ENCODE data around the gene FABP1.

FABP1 gene

DNA sequence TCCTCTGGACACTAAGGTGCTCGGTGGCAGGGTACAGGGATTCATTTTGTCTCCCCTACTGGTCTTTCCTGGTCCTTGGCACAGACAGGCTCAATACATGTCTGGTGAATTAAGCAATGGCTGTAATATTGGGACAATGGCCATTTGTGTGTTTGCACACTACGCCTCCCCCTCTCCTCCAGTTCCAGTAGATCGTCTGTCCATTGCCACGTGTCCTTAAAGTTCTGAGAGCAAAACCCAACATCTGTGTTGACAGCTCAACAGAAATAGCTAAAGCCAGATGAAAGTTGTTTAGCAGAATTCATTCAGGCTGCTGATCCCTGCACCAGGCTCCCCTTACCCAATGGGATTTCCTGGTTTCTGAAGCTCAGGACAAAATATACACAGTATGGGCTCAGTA, 9.0 kb upstream of the FABP1 start:
- DNase-seq = no peak

GRCh38 chr2:88133875-88134274, 6.0 kb upstream of the FABP1 start:
- no peak for DNase-seq

DNA sequence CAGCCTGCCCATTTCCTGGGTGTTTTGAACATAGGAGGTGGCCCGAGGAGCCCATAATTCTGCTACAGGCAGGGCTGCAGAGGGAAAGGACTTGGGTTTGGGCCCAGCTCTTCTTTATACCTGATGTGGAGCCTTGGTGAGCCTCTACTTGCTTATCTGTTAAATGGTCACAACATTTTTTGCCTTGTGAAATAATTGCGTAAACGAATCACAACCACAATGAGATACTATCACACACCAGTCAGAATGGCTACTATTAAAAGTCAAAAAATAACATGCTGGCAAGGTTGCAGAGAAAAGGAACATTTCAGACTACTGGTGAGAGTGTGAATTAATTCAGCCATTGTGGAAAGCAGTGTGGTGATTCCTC, 4.1 kb upstream of the FABP1 start:
- DNase-seq = no peak

DNA sequence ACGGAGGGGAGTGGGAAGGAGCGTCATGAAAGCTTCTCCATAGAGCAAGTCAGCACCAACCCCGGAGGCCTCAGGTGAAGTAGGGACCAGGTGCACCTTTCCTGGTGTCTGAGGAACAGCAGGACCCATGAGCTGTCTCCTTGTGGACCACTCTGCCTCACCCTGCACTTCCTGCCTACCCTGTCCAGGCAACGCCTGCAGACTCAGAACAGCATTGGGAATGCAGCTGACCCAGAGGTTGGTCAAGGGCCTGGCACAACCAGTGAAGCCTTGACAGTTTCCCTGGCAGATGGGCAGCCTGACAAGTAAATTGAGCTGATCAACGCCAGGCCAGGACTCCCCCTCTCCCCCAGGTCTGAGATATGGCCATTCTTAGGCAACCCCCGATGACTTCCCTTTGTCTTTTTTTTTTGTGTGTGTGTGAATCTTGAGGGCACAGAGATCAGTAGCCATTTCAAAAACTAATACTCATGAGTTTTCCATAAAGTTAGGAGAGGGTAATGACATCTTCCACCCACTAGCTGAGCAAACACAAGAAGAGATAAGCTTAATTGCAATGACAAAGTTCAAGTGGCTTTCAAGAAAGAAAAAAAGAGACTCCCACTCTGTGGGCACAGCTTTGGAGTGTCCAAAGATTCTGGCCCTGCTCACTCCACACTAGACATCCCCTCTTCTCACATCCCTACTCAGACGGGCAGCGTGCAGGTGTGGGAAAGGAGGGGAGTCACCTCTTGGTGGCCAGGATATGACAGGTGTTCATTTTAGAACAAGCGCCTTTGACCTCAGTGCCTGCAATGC, 3.5 kb upstream of the FABP1 start:
- no peak for DNase-seq

- DNase-seq = no peak
These were observed 1.6 kb upstream of the FABP1 start for GRCh38 chr2:88129313-88129959.

- DNase-seq = no peak
These were observed 921 bp upstream of the FABP1 start for GRCh38 chr2:88128654-88129312.

DNA sequence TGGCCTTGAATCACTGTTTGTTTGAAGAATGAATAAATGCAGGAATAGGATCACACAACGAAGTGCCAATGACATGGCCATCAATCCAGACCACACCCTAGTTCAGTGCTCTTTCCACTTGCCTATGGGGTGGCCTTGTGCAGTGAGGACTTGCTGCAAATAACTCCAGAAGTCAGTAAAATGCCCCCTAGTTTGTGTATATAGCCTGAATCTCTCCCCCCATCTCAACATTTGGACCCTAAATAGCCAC, 299 bp downstream of the FABP1 start:
- no peak for DNase-seq

DNA sequence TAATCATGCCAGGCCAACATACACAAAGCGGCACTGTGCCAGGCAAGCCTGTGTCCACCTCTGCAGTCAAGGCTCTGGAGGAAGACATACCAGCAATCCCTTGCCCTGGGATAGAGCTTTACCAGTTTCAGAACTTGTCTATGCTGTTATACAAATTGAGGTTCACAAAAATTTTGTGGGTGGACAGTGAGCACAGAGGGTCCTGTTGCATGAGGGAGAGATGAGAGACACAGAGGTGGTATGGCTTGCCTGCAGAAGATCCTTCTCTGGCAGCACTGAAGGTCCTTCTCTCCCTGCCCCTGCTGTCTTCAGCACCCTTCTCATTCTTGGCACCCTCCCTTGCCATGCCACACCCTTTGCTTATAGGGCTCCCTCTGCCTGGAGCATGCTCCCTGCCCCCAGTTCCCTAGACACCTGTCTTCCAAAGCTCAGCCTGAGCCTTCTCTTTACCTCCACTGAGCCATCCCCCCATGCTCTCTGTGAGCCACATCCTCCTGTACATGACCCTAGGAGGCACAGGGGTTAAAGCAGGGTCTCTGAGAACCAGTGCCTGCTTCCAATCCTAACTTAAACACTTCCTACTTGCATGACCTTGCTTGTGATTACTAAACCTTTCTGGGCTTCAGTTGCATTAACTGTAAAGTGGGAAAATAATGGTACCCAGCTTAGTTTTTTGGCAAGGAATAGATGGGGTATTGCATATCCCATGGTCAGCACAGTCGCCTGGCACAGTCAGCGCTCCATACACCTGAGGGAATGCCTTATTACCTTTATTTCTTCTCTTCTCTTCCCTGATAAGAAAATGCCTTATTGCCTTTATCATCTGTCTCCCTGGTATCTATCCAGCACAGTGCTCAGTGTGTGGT, 857 bp downstream of the FABP1 start:
- DNase-seq = no peak

GRCh38 chr2:88125924-88126771, 1.7 kb downstream of the FABP1 start:
- no peak for DNase-seq

- no peak for DNase-seq
These were observed 2.4 kb downstream of the FABP1 start for GRCh38 chr2:88125344-88125923.

GRCh38 chr2:88123975-88124917, 3.6 kb downstream of the FABP1 start:
- no peak for DNase-seq

- no peak for DNase-seq
These were observed 4.5 kb downstream of the FABP1 start for GRCh38 chr2:88123164-88123974.

GRCh38 chr2:88122141-88122884, 5.5 kb downstream of the FABP1 start:
- no peak for DNase-seq

DNA sequence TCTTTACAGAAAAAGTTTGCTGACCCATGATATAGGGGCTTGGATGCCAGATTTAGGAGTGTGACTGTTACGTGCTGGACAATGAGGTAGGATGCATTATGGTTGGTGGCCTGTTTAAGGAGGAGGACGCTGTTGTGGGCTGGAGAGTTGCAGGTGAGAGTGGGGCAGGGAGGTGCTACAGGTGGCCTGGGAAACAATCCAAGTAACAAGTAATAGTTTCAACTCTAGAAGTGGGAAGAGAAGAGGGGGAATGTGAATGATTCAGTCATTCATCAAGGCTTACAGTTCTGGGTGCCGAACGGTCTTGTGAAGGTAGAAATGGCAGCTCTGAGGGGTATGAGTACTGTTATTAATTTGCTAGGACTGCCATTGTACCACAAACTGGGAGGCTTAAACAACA, 6.2 kb downstream of the FABP1 start:
- DNase-seq = no peak

- DNase-seq = no peak
These were observed 9.9 kb downstream of the FABP1 start for GRCh38 chr2:88117973-88118372.

DNA sequence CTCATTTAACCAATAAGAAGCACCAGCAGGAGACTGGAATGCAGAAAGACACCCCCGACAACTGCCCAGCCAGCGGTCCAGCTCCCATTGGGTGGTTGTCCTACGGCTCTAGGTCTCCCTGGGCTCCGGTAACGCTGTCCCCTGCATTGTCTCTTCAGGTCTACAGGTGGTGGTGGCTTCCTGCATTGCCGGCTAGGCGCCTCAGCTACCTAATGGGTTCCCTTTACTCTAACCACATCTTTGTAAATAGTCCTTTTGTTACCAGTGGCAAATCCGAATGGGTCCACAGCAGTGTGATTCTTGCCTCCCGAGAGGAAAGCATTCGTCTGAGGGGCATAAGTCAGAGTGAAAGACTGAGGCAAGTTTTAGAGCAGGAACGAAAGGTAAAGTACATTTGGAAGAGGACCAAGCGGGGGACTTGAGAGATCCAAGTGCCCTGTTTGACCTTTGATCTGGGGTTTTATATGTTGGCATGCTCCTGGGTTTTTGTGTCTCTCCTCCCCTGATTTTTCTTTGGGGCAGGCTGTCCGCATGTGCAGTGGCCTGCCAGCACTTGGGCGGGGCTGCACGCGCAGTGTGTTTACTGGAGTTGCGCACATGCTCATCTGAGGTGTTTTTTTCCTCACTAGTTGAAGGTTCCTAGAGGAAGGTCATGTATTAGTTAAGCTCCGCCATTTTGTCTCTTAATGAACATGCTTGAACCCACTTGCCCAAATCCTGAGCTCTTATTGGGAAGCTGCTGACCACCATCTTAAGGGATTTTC, 11.0 kb downstream of the FABP1 start:
- DNase-seq = no peak

DNA sequence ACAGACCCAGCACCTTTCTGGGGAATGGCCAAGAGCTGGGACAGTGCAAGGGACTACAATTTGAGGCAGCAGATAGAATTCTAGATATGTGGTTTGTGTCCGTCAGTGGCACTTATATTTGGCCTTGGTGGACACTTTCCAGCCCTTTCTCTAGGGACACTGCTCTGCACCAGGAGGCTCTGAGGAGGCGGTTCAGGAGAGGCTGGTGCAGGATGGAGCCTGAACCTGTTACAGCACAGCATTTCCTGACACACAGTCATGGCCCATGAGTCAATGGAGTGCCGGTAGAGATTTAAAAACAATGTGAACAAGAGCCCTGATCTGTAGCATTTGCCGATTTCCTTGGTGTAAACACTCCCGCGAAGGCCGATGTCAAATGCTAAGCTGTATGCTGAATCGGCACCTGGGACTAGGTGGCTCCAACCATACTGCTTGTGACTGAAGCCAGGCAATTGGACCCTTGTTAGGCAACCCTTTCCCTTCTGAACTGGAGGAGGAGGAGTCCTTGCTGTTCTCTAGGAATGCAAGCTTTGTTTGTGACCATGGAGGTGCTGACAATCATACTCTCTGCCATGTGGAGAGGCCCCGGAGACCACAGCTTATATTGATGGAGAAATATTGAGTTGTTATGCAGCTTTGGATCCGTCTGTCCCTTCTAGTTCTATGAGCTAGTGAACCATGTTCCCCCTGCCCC, 11.9 kb downstream of the FABP1 start:
- DNase-seq = no peak

- DNase-seq = no peak
These were observed 13.0 kb downstream of the FABP1 start for GRCh38 chr2:88114889-88115288.
